ENCODE measurements around the gene TXNL4A.

TXNL4A gene

DNA sequence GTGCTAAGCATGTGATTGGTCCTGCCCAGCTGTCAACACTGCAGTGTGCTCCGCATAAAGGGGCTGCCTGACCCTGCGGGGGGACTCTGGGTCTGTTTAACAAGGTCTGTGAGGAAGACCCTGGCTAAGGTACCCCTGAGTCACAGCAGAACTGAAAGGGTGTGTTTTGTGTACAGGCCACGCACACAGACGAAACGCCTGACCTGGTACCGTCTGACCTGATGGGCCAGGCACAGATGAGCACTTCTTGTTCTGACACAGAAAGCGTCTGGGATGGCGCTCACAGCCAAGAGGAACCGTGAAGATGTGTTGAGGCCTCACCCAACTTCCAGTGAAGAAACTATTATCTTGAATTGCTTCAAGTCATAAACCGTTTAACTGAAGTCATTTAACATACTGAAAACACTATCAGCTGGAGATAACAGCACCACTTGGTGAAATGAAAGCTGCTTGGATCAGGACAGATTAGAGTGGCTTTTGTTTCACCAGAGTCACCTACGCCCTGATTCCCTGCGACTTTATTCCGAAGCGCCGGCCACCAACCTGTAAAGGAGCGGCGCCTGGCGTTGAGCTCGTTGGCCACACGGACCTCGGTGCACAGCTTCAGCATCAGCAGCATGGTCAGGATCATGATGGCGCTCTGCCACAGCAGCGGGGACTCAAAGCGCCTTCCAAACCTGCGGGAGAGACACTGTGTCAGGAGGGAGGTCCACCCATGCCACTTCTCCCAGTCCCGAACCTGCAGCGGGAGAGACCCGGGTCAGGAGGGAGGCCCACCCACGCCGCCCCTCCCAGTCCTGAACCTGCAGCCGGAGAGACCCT, 45.4 kb downstream of the TXNL4A start:
- Mint-ChIP-seq H3K27ac (no peak overlapping the region), H3K9me3 (no peaks in the 10 kb centered on the region), H3K36me3 (ENCODE audit: low read depth) (peaks cover 23% of the 10 kb centered on the region), H3K4me1 (ENCODE audit: low read depth) (peaks cover 14% of the 10 kb centered on the region), H3K4me3 (no peak overlapping the region), H3K27me3 (ENCODE audit: low read depth) (no peaks in the 10 kb centered on the region)

DNA sequence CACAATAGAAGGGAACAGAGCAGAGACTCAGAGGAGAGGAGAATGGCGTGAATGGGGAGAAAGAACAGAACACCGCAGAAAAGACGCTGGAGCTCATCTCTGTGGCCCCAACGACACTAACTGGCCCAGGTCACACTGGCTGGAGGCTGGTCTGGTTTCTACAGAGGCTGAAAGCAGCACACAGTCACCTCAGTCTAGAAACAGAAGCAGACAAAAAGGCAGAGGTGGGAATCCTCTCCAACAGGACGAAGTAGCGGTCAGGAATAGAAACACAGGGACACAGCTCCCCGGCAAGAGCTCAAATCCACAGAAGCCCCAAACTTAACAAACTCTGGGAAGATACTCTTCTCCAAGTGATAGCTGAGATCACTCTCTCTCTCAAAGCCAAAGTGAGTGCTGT, 46.2 kb downstream of the TXNL4A start:
- peaks cover 31% of the 10 kb centered on the region for H3K36me3 Mint-ChIP-seq (ENCODE audit: low read depth)
- peaks cover 4% of the 10 kb centered on the region for H3K9me3 Mint-ChIP-seq
- H3K27me3 Mint-ChIP-seq (ENCODE audit: low read depth), result no peaks in the 10 kb centered on the region
- H3K27ac Mint-ChIP-seq, result no peak overlapping the region
- peaks cover 14% of the 10 kb centered on the region for H3K4me1 Mint-ChIP-seq (ENCODE audit: low read depth)
- H3K4me3 Mint-ChIP-seq, result no peak overlapping the region

DNA sequence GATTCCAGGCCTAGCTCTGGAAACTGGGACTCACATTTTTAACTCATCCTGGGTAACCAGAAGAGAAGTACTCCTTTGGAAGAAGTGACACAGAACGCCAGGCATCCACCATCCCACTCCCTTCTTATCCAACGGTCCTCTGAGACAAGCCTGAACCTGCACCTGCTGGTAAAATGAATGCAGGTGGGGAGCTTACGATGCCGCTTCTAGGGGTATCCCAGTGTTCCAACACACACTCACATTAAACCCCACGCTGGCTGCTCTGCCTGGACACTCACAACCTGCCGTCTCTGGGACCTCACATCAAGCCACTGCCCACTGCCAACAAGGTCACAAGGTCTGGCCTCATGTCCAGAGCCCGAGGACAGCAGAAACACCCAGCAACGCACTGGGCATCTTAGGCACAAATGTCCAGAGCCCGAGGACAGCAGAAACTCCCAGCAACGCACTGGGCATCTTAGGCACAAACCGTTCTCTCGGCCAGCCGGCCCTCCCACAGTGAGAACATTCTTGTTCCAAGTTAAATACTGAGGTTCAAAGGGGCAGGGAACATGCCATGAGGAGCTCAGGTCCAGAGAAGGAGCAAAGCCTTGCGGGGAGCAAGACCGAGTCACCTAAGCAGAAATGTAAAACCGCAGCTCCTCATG, 46.8 kb downstream of the TXNL4A start:
- no peak overlapping the region for H3K4me3 Mint-ChIP-seq
- H3K27me3 Mint-ChIP-seq (ENCODE audit: low read depth), result no peaks in the 10 kb centered on the region
- H3K27ac Mint-ChIP-seq, result no peak overlapping the region
- H3K9me3 Mint-ChIP-seq, result peaks cover 6% of the 10 kb centered on the region
- peaks cover 14% of the 10 kb centered on the region for H3K4me1 Mint-ChIP-seq (ENCODE audit: low read depth)
- H3K36me3 Mint-ChIP-seq (ENCODE audit: low read depth), result peaks cover 36% of the 10 kb centered on the region

DNA sequence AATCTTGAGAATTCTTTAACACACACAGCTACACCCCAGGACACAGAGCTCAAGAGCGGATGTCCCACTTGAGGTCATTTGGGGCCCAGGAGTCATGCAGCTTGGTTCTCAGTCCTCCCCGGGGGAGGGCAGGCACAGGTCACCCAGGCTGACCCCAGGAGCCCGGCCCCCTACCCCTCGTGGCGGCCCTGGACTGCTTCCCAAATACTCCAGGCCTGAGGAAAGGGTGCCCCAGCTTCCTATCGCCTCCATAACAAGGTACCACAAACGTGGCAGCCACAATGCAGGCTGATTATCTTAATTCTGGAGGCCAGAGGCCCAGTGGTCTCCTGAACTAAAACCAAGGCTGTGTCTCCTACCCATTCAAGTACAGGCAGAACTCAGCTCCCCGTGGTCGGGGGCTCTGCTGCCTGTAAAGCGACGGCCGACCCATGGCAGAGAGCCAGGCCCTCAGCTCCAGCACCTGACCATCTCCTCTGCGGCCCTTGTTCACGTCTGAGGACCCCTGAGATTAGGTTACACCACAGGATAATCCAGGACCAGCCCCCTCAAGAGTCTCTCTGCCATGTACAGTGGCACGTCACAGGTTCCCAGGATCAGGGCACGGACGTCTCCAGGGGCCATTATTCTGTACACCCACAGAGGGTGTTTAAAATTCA, 47.4 kb downstream of the TXNL4A start:
- Mint-ChIP-seq H3K27ac (no peak overlapping the region), H3K4me1 (ENCODE audit: low read depth) (peaks cover 12% of the 10 kb centered on the region), H3K4me3 (no peak overlapping the region), H3K27me3 (ENCODE audit: low read depth) (no peaks in the 10 kb centered on the region), H3K9me3 (peaks cover 12% of the 10 kb centered on the region), H3K36me3 (ENCODE audit: low read depth) (peaks cover 43% of the 10 kb centered on the region)

DNA sequence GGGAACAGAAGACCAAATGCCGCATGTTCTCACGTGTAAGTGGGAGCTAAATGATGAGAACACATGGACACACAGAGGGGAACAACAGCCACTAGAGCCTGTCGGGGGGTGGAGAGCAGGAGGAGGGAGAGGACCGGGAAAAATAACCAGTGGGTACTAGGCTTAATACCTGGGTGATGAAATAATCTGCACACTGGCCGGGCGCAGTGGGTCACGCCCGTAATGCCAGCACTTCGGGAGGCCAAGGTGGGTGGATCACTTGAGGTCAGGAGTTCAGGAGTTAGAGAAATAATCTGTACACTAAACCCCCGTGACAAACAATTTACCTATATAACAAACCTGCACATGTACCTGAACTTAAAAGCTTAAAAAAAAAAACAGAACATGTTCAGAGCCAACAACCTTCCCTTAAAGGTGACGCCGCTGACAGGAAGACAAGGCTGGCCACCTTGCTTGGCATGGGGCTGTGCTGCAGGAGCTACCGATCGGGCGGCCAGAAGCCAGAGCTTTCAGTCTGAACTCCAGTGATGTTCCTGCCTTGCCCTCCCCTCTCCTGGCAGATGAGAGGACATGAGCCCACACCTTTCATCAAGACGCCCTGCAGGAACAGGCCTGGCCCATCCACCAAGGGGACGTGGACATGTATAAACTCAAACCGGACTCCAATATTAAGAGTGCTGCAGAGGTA, 48.1 kb downstream of the TXNL4A start:
- H3K36me3 Mint-ChIP-seq (ENCODE audit: low read depth), result peaks cover 50% of the 10 kb centered on the region
- H3K4me1 Mint-ChIP-seq (ENCODE audit: low read depth), result peaks cover 11% of the 10 kb centered on the region
- H3K4me3 Mint-ChIP-seq, result no peak overlapping the region
- H3K27me3 Mint-ChIP-seq (ENCODE audit: low read depth), result no peaks in the 10 kb centered on the region
- H3K27ac Mint-ChIP-seq, result no peak overlapping the region
- H3K9me3 Mint-ChIP-seq, result peaks cover 19% of the 10 kb centered on the region

DNA sequence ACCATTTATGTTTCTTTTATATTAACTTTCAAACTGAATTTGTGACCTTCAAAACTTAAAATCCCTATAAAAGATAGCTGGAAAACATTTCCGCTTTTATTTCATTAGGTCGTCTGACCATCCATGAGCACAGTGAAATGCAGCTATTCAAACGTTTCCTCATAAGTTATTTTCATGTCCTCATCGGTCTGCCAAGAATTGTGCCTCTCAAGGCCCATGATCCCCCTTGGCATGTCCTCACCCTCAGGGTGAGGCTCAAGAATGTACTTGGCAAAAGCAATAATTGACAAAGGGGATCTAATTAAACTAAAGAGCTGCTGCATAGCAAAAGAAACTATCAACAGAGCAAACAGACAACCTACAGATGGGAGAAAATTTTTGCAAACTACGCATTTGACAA, 49.3 kb downstream of the TXNL4A start:
- H3K27ac Mint-ChIP-seq, result no peak overlapping the region
- H3K27me3 Mint-ChIP-seq (ENCODE audit: low read depth), result no peaks in the 10 kb centered on the region
- H3K4me3 Mint-ChIP-seq, result no peak overlapping the region
- H3K4me1 Mint-ChIP-seq (ENCODE audit: low read depth), result peaks cover 1% of the 10 kb centered on the region
- peaks cover 25% of the 10 kb centered on the region for H3K9me3 Mint-ChIP-seq
- H3K36me3 Mint-ChIP-seq (ENCODE audit: low read depth), result peaks cover 60% of the 10 kb centered on the region

DNA sequence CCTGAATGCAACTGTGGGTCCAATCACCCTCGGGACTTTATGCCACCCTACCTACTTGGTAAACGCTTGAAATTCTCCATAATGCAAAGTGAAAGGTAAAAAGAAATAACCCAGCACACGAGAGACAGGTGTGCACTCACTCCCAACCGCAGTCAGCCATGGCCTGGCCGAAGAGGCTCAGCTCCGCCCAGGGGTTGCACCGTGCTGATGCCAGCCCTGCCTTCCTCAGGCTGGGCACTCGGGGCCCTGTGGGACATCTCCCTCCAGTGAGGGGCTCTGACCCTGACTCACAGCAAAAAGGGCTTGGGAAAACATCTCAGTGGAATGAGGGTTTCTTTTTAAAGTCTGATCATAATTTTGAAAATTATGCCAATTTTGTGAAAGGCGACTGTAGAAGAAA, 50.2 kb downstream of the TXNL4A start:
- Mint-ChIP-seq H3K9me3 (peaks cover 34% of the 10 kb centered on the region), H3K36me3 (ENCODE audit: low read depth) (peaks cover 69% of the 10 kb centered on the region), H3K4me3 (no peak overlapping the region), H3K4me1 (ENCODE audit: low read depth) (no peaks in the 10 kb centered on the region), H3K27me3 (ENCODE audit: low read depth) (no peaks in the 10 kb centered on the region), H3K27ac (no peak overlapping the region)

DNA sequence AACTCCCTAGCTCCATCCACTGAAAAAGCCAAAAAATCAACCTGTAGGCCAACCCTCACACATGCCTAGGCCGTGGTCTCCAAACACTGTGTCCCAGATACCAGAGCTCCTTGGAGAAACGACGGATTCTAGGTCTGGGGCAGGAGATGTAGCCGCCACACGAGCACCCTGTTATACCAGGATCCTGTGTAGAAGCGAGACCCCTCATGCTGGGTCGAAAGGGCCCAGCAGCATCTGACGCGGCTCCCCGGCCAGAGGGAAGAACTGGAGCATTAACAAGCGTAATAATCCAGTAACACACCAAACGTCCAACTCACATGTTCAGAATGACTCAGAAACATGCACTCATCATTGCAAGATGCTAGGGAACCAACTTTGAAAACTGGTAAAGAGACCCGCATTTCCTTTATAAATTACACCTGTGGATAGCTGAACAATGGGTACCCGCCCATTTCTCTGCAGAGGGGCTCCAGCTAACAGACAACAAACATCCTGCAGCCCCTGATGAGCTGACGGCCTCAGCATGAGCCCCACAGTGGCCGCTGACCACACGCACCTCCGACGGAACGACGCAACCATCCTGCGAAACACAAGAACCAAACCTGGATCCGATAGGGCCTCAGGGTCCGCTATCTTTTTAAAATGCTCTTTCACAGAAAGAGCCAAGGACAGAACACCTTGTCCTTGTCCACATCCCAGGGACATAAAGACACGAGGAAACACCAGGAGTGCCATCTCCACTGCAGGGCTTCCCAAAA, 51.1 kb downstream of the TXNL4A start:
- no peak overlapping the region for H3K4me3 Mint-ChIP-seq
- H3K27me3 Mint-ChIP-seq (ENCODE audit: low read depth), result no peaks in the 10 kb centered on the region
- no peaks in the 10 kb centered on the region for H3K4me1 Mint-ChIP-seq (ENCODE audit: low read depth)
- peaks cover 75% of the 10 kb centered on the region for H3K36me3 Mint-ChIP-seq (ENCODE audit: low read depth)
- H3K27ac Mint-ChIP-seq, result no peak overlapping the region
- H3K9me3 Mint-ChIP-seq, result peaks cover 43% of the 10 kb centered on the region

DNA sequence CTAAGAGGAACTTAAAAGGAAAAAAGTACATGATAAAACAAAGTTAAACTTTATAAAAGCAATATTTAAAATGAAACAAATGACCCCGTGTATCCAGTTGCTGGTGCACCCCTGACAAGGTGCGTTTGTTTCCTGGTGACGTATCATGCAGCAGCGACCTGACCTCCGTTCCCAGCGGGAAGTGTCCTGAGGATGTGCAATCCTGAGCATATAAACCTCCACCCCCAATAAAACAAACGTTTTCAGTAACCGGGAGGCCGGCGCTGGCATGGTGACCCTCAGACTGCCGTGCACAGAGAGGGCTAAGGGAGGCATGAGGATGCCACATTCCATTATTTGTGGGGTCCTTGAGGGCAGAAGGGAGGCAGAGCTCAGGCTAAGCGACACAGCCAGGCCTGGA, 51.7 kb downstream of the TXNL4A start:
- peaks cover 75% of the 10 kb centered on the region for H3K36me3 Mint-ChIP-seq (ENCODE audit: low read depth)
- no peak overlapping the region for H3K27ac Mint-ChIP-seq
- H3K9me3 Mint-ChIP-seq, result peaks cover 47% of the 10 kb centered on the region
- no peak overlapping the region for H3K4me3 Mint-ChIP-seq
- H3K27me3 Mint-ChIP-seq (ENCODE audit: low read depth), result no peaks in the 10 kb centered on the region
- no peaks in the 10 kb centered on the region for H3K4me1 Mint-ChIP-seq (ENCODE audit: low read depth)

DNA sequence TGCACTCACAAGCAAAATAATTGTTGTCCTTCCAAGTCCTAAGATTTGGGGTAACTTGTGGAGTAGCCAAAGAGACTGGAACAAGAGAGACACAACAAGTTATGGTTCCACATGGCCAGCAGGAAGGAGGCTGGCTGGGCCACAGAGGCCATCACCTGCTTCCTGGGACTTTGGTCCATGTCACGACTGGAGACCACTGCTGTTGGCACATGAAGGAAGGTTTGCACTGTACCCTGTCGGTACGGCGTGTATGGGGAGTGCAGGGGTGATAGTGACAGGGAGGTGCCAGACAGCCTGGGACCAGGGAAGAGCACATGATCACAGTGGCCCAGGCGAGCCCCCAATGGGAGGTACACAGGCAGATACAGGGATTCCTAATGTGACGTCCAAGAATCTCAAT, 52.4 kb downstream of the TXNL4A start:
- H3K4me3 Mint-ChIP-seq, result no peak overlapping the region
- peaks cover 54% of the 10 kb centered on the region for H3K9me3 Mint-ChIP-seq
- H3K4me1 Mint-ChIP-seq (ENCODE audit: low read depth), result no peaks in the 10 kb centered on the region
- H3K27ac Mint-ChIP-seq, result no peak overlapping the region
- H3K27me3 Mint-ChIP-seq (ENCODE audit: low read depth), result no peaks in the 10 kb centered on the region
- H3K36me3 Mint-ChIP-seq (ENCODE audit: low read depth), result peaks cover 80% of the 10 kb centered on the region

DNA sequence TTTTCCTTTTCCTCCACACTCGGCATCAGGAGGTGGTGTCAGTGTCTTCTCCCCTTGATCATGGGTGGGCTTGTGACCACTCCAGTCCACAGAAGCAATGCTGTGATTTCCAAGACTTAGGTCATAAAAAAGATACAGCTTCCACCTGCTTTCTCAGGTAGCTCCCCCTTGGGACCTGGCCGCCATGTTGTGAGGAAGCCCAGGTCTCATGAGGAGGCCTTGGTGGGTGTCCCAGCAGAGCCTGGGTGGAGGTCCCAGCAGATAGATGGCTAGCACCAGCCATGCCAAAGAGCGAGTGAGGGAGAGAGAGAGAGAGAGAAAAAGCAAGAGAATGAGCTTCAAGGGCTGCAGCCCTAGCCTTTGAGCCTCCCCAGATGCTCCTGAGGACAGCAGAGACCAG, 52.9 kb downstream of the TXNL4A start:
- peaks cover 54% of the 10 kb centered on the region for H3K9me3 Mint-ChIP-seq
- no peak overlapping the region for H3K27ac Mint-ChIP-seq
- no peaks in the 10 kb centered on the region for H3K4me1 Mint-ChIP-seq (ENCODE audit: low read depth)
- H3K36me3 Mint-ChIP-seq (ENCODE audit: low read depth), result peaks cover 79% of the 10 kb centered on the region
- H3K4me3 Mint-ChIP-seq, result no peak overlapping the region
- H3K27me3 Mint-ChIP-seq (ENCODE audit: low read depth), result no peaks in the 10 kb centered on the region

DNA sequence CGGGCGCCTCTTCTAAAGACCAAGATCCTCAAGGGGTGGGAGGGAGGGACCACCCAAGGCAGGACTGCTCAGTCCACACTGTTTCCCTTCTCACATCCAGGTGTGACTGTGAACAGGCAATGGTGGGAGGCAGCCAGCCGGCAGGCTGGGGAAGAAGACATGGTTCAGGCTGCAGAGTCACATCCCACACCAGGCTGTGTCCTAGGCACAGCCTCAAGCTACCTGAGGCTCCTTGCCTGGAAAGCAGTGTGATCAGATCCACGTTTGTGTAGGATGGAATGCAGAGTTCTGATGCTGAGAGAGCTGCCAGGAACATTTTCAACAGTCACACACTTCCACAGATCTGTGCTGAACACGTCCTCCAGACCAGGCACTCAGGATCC, 53.3 kb downstream of the TXNL4A start:
- Mint-ChIP-seq H3K36me3 (ENCODE audit: low read depth) (peaks cover 81% of the 10 kb centered on the region), H3K4me3 (no peak overlapping the region), H3K4me1 (ENCODE audit: low read depth) (no peaks in the 10 kb centered on the region), H3K27ac (no peak overlapping the region), H3K27me3 (ENCODE audit: low read depth) (no peaks in the 10 kb centered on the region), H3K9me3 (peaks cover 58% of the 10 kb centered on the region)

DNA sequence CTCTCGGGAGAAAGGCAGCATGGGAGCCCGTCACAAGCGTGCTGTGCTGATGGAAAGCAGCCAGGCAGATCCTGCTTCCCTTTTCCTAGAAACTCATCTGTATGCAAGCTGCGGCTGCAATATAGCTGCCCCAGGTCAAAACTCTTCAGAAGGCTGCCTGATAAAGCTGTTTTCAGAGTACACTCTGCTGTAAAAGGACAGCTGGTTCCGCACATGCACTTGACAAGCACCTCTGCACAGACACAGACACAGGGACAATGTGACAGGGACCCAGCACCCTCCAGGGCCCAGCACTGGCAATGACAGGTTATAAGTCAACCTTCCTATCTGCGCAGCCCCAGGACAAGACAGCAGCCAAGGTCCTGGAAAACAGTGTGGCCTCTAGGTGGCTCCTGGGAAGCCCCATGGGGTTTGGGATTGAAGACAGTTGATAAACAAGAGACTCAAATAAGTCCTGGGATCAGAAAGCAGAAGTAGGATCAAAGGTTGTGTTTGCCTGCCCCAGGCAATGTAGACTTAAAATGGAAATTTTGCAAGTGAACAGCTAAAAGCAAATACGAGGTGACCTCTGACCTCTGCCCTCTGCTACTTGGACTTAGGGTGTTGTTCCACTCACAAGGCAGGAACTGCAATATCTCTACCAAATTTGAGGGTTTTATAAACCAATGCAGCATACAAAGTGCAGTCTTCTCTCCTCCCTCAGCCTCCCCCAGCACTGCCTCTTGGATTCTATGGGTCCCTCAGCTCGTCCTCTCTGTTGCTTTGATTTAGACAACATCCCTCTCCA, 53.9 kb downstream of the TXNL4A start:
- Mint-ChIP-seq H3K4me1 (ENCODE audit: low read depth) (no peaks in the 10 kb centered on the region), H3K36me3 (ENCODE audit: low read depth) (peaks cover 82% of the 10 kb centered on the region), H3K4me3 (no peak overlapping the region), H3K27ac (no peak overlapping the region), H3K9me3 (peaks cover 64% of the 10 kb centered on the region), H3K27me3 (ENCODE audit: low read depth) (no peaks in the 10 kb centered on the region)

Measured in T-helper 1 cell treated with Interleukin-12 subunit alpha and Interleukin-12 subunit beta and Interleukin-4 antibody, amounts not matched to agents 30 μg/mL and 1 μg/mL, for 36 hours (primary cell).